ENCODE data around the gene GALK2.

DNA sequence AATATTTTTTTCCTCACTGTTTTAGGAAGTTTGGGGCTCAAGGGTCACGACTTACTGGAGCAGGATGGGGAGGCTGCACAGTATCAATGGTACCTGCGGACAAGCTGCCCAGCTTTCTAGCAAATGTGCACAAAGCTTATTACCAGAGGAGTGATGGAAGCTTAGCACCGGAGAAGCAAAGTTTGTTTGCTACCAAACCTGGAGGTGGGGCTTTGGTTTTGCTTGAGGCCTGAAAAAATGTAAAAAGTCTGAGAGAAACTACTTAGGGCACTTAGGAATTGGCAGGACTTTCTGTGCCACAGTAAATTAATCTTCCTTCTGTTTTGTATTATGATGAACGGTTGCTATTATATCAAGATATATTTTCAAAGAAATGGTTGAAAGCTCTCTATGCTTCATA is 157.9 kb downstream of the GALK2 start:
- TF ChIP-seq, protein P1, sequence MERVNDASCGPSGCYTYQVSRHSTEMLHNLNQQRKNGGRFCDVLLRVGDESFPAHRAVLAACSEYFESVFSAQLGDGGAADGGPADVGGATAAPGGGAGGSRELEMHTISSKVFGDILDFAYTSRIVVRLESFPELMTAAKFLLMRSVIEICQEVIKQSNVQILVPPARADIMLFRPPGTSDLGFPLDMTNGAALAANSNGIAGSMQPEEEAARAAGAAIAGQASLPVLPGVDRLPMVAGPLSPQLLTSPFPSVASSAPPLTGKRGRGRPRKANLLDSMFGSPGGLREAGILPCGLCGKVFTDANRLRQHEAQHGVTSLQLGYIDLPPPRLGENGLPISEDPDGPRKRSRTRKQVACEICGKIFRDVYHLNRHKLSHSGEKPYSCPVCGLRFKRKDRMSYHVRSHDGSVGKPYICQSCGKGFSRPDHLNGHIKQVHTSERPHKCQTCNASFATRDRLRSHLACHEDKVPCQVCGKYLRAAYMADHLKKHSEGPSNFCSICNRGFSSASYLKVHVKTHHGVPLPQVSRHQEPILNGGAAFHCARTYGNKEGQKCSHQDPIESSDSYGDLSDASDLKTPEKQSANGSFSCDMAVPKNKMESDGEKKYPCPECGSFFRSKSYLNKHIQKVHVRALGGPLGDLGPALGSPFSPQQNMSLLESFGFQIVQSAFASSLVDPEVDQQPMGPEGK (CRISPR knock-in tag; IDR thresholded peaks at IDR 0.05; ENCODE audit: borderline replicate concordance): no peak
- TF ChIP-seq TOX (CRISPR knock-in tag; IDR thresholded peaks at IDR 0.05; ENCODE audit: borderline replicate concordance): no peak
- no peak for TF ChIP-seq ZNF70 (CRISPR knock-in tag; IDR thresholded peaks at IDR 0.05)
- TF ChIP-seq, protein P2, sequence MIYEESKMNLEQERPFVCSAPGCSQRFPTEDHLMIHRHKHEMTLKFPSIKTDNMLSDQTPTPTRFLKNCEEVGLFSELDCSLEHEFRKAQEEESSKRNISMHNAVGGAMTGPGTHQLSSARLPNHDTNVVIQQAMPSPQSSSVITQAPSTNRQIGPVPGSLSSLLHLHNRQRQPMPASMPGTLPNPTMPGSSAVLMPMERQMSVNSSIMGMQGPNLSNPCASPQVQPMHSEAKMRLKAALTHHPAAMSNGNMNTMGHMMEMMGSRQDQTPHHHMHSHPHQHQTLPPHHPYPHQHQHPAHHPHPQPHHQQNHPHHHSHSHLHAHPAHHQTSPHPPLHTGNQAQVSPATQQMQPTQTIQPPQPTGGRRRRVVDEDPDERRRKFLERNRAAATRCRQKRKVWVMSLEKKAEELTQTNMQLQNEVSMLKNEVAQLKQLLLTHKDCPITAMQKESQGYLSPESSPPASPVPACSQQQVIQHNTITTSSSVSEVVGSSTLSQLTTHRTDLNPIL (CRISPR knock-in tag; IDR thresholded peaks at IDR 0.05; ENCODE audit: low read depth): no peak
- TF ChIP-seq ARNTL (CRISPR knock-in tag; IDR thresholded peaks at IDR 0.05; ENCODE audit: borderline replicate concordance, low read depth): no peak
- no peak for TF ChIP-seq OSR1 (CRISPR knock-in tag; IDR thresholded peaks at IDR 0.05)
- TF ChIP-seq, protein P3, sequence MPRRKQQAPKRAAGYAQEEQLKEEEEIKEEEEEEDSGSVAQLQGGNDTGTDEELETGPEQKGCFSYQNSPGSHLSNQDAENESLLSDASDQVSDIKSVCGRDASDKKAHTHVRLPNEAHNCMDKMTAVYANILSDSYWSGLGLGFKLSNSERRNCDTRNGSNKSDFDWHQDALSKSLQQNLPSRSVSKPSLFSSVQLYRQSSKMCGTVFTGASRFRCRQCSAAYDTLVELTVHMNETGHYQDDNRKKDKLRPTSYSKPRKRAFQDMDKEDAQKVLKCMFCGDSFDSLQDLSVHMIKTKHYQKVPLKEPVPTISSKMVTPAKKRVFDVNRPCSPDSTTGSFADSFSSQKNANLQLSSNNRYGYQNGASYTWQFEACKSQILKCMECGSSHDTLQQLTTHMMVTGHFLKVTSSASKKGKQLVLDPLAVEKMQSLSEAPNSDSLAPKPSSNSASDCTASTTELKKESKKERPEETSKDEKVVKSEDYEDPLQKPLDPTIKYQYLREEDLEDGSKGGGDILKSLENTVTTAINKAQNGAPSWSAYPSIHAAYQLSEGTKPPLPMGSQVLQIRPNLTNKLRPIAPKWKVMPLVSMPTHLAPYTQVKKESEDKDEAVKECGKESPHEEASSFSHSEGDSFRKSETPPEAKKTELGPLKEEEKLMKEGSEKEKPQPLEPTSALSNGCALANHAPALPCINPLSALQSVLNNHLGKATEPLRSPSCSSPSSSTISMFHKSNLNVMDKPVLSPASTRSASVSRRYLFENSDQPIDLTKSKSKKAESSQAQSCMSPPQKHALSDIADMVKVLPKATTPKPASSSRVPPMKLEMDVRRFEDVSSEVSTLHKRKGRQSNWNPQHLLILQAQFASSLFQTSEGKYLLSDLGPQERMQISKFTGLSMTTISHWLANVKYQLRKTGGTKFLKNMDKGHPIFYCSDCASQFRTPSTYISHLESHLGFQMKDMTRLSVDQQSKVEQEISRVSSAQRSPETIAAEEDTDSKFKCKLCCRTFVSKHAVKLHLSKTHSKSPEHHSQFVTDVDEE (CRISPR knock-in tag; IDR thresholded peaks at IDR 0.05): no peak
- TF ChIP-seq CSDC2 (CRISPR knock-in tag; IDR thresholded peaks at IDR 0.05): no peak
- no peak for TF ChIP-seq GLIS3 (CRISPR knock-in tag; IDR thresholded peaks at IDR 0.05)
- TF ChIP-seq ZC3H10 (CRISPR knock-in tag; IDR thresholded peaks at IDR 0.05): no peak

All from SK-N-SH treated with all-trans-retinoic acid at 6 μM for 48 hours (cell line).